ENCODE results near the gene NFIB. TPM values are rescaled to one million over a fixed set of nuclear protein-coding genes. Genes with fewer than 3 reads are reported as not detected.

The NFIB gene
- total RNA-seq, 5 donors from 2014 or later (not counting 1 experiment from before 2014, with no cell fraction given) = 0.15 to 0.89 (median 0.39) TPM; not detected in 1

DNA sequence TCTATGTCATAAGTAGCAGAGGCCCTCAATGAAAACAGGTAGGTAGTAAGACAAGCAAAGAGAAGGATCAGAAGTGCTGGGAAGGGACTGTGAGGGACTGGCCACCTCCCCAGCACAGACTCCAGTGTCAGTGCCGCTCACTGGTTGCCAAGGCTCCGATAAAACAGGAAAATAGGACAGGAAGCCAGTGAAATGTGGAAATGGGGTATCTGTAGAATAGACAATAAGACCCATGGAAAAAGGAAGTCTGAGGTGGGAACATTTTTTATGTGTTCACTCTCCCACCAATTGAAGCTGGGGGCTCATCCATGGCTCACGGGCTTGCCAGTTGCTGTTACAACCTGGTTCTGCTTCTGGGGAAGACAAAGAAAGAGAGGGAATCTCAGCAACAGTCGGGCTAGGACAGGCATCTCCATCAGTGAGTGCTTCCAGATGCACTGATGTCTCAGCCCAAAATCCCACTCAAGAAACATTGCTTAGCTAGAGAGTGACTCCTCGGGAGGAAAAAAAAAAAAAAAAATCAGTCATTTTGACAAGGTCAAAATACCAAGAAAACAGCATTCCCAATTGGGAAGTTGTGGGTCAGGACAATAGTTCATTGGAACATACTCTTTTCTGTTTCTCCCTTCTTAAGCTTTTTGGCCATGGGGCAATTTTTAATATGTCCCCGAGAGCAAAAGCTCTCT, 27.6 kb upstream of the NFIB start:
- DNase-seq (no peak), ATAC-seq (replicated peaks in 1 of 4) (no peak)
- H3K4me3 ChIP-seq (ENCODE audit: control insufficient read depth in 1 of 2, extremely low read depth in 1 of 2, low read length in 1 of 2) = no peak overlapping the region
- H3K27me3 ChIP-seq (replicated peaks in 1 of 2; ENCODE audit: control insufficient read depth in 2 of 2, extremely low read depth in 1 of 2, insufficient read depth in 2 of 2, low read length in 1 of 2) = peaks cover 10 to 36% of the 10 kb centered on the region in 2 experiments
- Mint-ChIP-seq H3K9me3 (no peaks in the 10 kb centered on the region), H3K4me1 (peaks cover 4 to 8% (median 5%) of the 10 kb centered on the region in 3 donors), H3K27me3 (peaks cover 24 to 34% of the 10 kb centered on the region in 2 donors), H3K27ac (no peak overlapping the region), H3K4me3 (no peak overlapping the region), H3K36me3 (no peaks in the 10 kb centered on the region)
- H3K4me1 ChIP-seq (ENCODE audit: control insufficient read depth in 1 of 2, extremely low read depth in 1 of 2, insufficient read depth in 2 of 2, low read length in 2 of 2) = no peaks in the 10 kb centered on the region
- H3K27ac ChIP-seq (ENCODE audit: low read length) = no peak overlapping the region
- WGBS (ENCODE audit: insufficient coverage) = 60% methylated on average over 2 of the region's 6 CpGs
- no peaks in the 10 kb centered on the region for H3K36me3 ChIP-seq (ENCODE audit: control insufficient read depth in 2 of 2, extremely low read depth in 1 of 2, insufficient read depth in 1 of 2, low read length in 1 of 2)
- ChIA-PET POLR2A (no interaction called here), CTCF (no interaction called here)
- H3K9me3 ChIP-seq = no peaks in the 10 kb centered on the region

DNA sequence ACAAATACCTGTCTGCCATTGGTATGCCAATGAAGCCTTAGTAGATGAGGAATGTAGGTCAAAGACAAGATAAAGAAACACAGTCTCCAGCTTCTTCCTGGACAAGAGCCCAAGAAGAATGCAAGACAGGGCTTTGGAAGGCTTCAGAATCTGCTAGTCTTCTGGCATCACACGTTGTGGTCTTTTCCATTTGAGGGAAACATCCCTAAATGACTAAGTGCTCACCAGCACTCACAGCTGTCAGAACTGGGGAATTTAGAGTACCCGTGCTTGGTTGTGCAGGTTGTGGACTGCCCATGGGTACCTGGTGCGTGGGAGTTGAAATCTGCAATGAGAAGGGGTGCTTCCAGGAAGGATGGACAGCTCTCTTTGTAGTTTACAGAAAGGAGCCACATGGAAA, 27.1 kb upstream of the NFIB start:
- no peak overlapping the region for H3K4me3 ChIP-seq (ENCODE audit: control insufficient read depth in 1 of 2, extremely low read depth in 1 of 2, low read length in 1 of 2)
- WGBS (ENCODE audit: insufficient coverage) = 80% methylated on average over 1 of the region's 3 CpGs
- H3K27ac Mint-ChIP-seq = no peak overlapping the region
- H3K27ac ChIP-seq (ENCODE audit: low read length) = no peak overlapping the region
- ChIA-PET POLR2A (no interaction called here), CTCF (interaction anchor here in 1 of 2 donors (0.6 kb wide), 1 partner anchor 21 kb away, joined by 3 read pairs; no protein-coding TSS in a partner anchor)
- no peaks in the 10 kb centered on the region for H3K9me3 ChIP-seq
- no peak for DNase-seq
- peaks cover 8 to 30% of the 10 kb centered on the region in 2 experiments for H3K27me3 ChIP-seq (replicated peaks in 1 of 2; ENCODE audit: control insufficient read depth in 2 of 2, extremely low read depth in 1 of 2, insufficient read depth in 2 of 2, low read length in 1 of 2)
- no peaks in the 10 kb centered on the region for H3K9me3 Mint-ChIP-seq
- peaks cover 19 to 30% of the 10 kb centered on the region in 2 donors for H3K27me3 Mint-ChIP-seq
- ATAC-seq (replicated peaks in 1 of 4) = no peak
- no peaks in the 10 kb centered on the region for H3K4me1 ChIP-seq (ENCODE audit: control insufficient read depth in 1 of 2, extremely low read depth in 1 of 2, insufficient read depth in 2 of 2, low read length in 2 of 2)
- H3K4me3 Mint-ChIP-seq = no peak overlapping the region
- peaks cover 4 to 6% (median 5%) of the 10 kb centered on the region in 3 donors for H3K4me1 Mint-ChIP-seq
- no peaks in the 10 kb centered on the region for H3K36me3 ChIP-seq (ENCODE audit: control insufficient read depth in 2 of 2, extremely low read depth in 1 of 2, insufficient read depth in 1 of 2, low read length in 1 of 2)
- no peaks in the 10 kb centered on the region for H3K36me3 Mint-ChIP-seq

DNA sequence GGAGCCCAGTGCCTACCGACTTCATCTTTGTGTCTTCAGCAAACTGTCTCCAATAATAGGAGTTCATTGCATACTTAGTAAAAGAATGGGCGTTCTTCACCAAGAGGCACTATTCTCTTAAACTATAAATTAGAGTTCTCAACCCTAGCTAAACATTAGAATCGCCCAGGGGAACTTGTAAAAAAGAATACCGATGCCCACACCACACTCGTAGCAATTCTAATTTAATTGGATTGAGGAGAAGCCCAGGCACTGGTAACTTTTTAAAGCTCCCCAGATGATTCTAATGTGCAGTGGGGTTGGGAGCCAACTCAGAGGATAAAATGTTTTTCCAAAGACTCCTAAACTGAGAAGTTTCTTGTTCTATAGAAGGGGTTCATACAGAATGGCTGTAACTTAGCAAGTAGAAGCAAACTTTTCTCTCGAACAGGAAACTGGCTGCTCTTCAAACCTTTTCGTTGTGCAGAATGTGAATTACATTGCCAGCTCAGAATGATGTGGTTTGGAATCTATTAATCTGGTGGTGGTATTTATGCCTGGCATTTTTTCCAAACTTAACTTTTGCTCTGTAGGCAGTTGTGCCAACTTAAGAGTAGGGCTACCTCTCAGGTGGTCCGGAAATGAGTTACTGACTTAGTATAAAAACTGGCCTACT, 26.4 kb upstream of the NFIB start:
- peaks cover 5 to 24% of the 10 kb centered on the region in 2 experiments for H3K27me3 ChIP-seq (replicated peaks in 1 of 2; ENCODE audit: control insufficient read depth in 2 of 2, extremely low read depth in 1 of 2, insufficient read depth in 2 of 2, low read length in 1 of 2)
- 68% methylated on average over 3 of the region's 8 CpGs for WGBS (ENCODE audit: insufficient coverage)
- POLR2A ChIA-PET = no interaction called here

DNA sequence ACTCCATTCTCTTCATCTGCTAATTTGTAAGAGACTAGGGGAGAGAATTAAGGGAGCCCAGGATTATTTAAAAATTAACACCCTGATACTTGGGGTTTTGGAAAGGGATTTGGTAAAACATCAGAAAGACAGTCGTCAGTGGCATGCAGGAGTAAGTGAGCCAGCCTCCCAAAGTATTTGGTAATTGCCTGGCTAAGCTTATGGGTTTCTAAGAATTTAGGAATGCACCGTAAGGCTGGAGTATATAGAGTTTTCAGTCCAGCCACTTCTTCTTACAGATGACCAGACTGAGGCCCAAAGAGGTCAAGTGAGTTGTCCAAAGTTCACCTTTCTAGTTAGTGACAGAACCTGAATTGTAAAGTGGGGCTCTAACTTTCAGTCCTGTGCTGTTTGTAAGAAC, 25.8 kb upstream of the NFIB start:
- H3K4me3 ChIP-seq (ENCODE audit: control insufficient read depth in 1 of 2, extremely low read depth in 1 of 2, low read length in 1 of 2) = no peak overlapping the region
- Mint-ChIP-seq H3K27me3 (peaks cover 21% of the 10 kb centered on the region in 2 donors), H3K36me3 (no peaks in the 10 kb centered on the region), H3K27ac (no peak overlapping the region), H3K9me3 (no peaks in the 10 kb centered on the region), H3K4me1 (no peaks in the 10 kb centered on the region), H3K4me3 (no peak overlapping the region)
- ATAC-seq (replicated peaks in 1 of 4) (no peak), DNase-seq (no peak)
- H3K27ac ChIP-seq (ENCODE audit: low read length) = no peak overlapping the region
- peaks cover 5 to 19% of the 10 kb centered on the region in 2 experiments for H3K27me3 ChIP-seq (replicated peaks in 1 of 2; ENCODE audit: control insufficient read depth in 2 of 2, extremely low read depth in 1 of 2, insufficient read depth in 2 of 2, low read length in 1 of 2)
- POLR2A ChIA-PET = no interaction called here
- CTCF ChIA-PET = no interaction called here
- H3K9me3 ChIP-seq = no peaks in the 10 kb centered on the region
- WGBS (ENCODE audit: insufficient coverage) = 80% methylated on average over 1 of the region's 2 CpGs
- H3K4me1 ChIP-seq (ENCODE audit: control insufficient read depth in 1 of 2, extremely low read depth in 1 of 2, insufficient read depth in 2 of 2, low read length in 2 of 2) = no peaks in the 10 kb centered on the region
- no peaks in the 10 kb centered on the region for H3K36me3 ChIP-seq (ENCODE audit: control insufficient read depth in 2 of 2, extremely low read depth in 1 of 2, insufficient read depth in 1 of 2, low read length in 1 of 2)

More for the DNA sequence above, 26.4 kb upstream of the NFIB start:
- CTCF ChIA-PET = interaction anchor here in 1 of 2 donors (0.6 kb wide), 1 partner anchor 21 kb away, joined by 3 read pairs; no protein-coding TSS in a partner anchor
- H3K36me3 Mint-ChIP-seq = no peaks in the 10 kb centered on the region
- DNase-seq (no peak), ATAC-seq (replicated peaks in 1 of 4) (no peak)
- H3K27ac ChIP-seq (ENCODE audit: low read length) = no peak overlapping the region
- H3K27ac Mint-ChIP-seq = no peak overlapping the region
- H3K4me3 Mint-ChIP-seq = no peak overlapping the region
- H3K27me3 Mint-ChIP-seq = peaks cover 21 to 24% of the 10 kb centered on the region in 2 donors
- no peak overlapping the region for H3K4me3 ChIP-seq (ENCODE audit: control insufficient read depth in 1 of 2, extremely low read depth in 1 of 2, low read length in 1 of 2)
- no peaks in the 10 kb centered on the region for H3K4me1 ChIP-seq (ENCODE audit: control insufficient read depth in 1 of 2, extremely low read depth in 1 of 2, insufficient read depth in 2 of 2, low read length in 2 of 2)
- no peaks in the 10 kb centered on the region for H3K9me3 Mint-ChIP-seq
- H3K36me3 ChIP-seq (ENCODE audit: control insufficient read depth in 2 of 2, extremely low read depth in 1 of 2, insufficient read depth in 1 of 2, low read length in 1 of 2) = no peaks in the 10 kb centered on the region
- peaks cover 0 to 2% (median 2%) of the 10 kb centered on the region in 3 donors for H3K4me1 Mint-ChIP-seq
- no peaks in the 10 kb centered on the region for H3K9me3 ChIP-seq

DNA sequence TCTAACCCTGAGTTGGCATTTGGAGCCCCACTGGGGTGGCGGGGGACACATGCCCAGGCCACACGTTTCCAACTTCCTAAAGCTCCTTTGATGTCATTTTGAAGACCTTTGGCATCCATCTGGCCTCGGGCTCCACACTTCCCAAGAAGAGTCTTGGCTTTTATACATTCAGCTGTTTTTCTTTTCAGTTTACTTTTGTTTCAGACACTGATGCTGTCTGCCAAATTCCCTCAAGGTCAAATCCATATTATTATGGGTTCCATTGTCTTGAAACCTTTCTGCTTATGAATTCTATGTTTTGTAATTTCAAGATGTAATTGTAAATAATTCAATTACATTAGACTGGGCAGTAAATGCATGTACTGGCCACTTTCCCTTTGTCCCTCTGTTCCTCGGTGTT, 23.7 kb upstream of the NFIB start:
- no peaks in the 10 kb centered on the region for H3K36me3 Mint-ChIP-seq
- ATAC-seq (replicated peaks in 1 of 4) (no peak), DNase-seq (no peak)
- no peak overlapping the region for H3K27ac Mint-ChIP-seq
- H3K4me1 Mint-ChIP-seq = no peaks in the 10 kb centered on the region
- H3K27me3 ChIP-seq (replicated peaks in 1 of 2; ENCODE audit: control insufficient read depth in 2 of 2, extremely low read depth in 1 of 2, insufficient read depth in 2 of 2, low read length in 1 of 2) = peaks cover 2 to 8% of the 10 kb centered on the region in 2 experiments
- POLR2A ChIA-PET = no interaction called here
- no peak overlapping the region for H3K4me3 ChIP-seq (ENCODE audit: control insufficient read depth in 1 of 2, extremely low read depth in 1 of 2, low read length in 1 of 2)
- no peak overlapping the region for H3K27ac ChIP-seq (ENCODE audit: low read length)
- WGBS (ENCODE audit: insufficient coverage) = 65% methylated on average over 3 of the region's 4 CpGs
- CTCF ChIA-PET = no interaction called here
- no peak overlapping the region for H3K4me3 Mint-ChIP-seq
- H3K9me3 Mint-ChIP-seq = no peaks in the 10 kb centered on the region
- no peaks in the 10 kb centered on the region for H3K4me1 ChIP-seq (ENCODE audit: control insufficient read depth in 1 of 2, extremely low read depth in 1 of 2, insufficient read depth in 2 of 2, low read length in 2 of 2)
- peaks cover 22 to 26% of the 10 kb centered on the region in 2 donors for H3K27me3 Mint-ChIP-seq
- no peaks in the 10 kb centered on the region for H3K36me3 ChIP-seq (ENCODE audit: control insufficient read depth in 2 of 2, extremely low read depth in 1 of 2, insufficient read depth in 1 of 2, low read length in 1 of 2)
- no peaks in the 10 kb centered on the region for H3K9me3 ChIP-seq

DNA sequence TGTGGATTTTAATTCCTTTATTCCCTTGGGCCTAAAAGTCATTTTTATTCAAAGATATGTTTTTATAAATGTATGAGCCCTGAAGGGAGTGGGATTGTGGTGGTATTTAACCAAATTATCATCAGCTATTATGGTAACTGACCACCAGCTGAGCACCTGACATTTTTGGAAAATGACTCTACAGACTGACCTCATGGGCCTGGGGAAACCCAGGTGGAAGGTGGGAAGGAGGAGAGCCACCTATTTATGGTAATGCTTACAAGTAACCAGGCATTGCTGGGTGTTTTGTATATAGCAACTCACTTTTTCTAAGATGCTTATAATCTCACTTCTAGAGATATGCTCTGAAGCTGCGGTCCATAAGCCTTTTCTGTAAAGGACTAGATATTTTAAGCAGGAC, 22.3 kb upstream of the NFIB start:
- Histone ChIP-seq H3K36me3 (ENCODE audit: control insufficient read depth in 2 of 2, extremely low read depth in 1 of 2, insufficient read depth in 1 of 2, low read length in 1 of 2) (no peaks in the 10 kb centered on the region), H3K27ac (ENCODE audit: low read length) (no peak overlapping the region), H3K9me3 (no peaks in the 10 kb centered on the region), H3K4me3 (ENCODE audit: control insufficient read depth in 1 of 2, extremely low read depth in 1 of 2, low read length in 1 of 2) (no peak overlapping the region), H3K27me3 (replicated peaks in 1 of 2; ENCODE audit: control insufficient read depth in 2 of 2, extremely low read depth in 1 of 2, insufficient read depth in 2 of 2, low read length in 1 of 2) (peaks cover 4 to 6% of the 10 kb centered on the region in 2 experiments), H3K4me1 (ENCODE audit: control insufficient read depth in 1 of 2, extremely low read depth in 1 of 2, insufficient read depth in 2 of 2, low read length in 2 of 2) (no peaks in the 10 kb centered on the region)
- Mint-ChIP-seq H3K4me3 (no peak overlapping the region), H3K27ac (no peak overlapping the region), H3K27me3 (peaks cover 26 to 30% of the 10 kb centered on the region in 2 donors), H3K9me3 (no peaks in the 10 kb centered on the region), H3K4me1 (no peaks in the 10 kb centered on the region), H3K36me3 (no peaks in the 10 kb centered on the region)
- WGBS (ENCODE audit: insufficient coverage) = 100% methylated on average over 1 of the region's 1 CpG
- ChIA-PET POLR2A (interaction anchor here in 1 of 2 donors (0.7 kb wide), 1 partner anchor 14 kb away, joined by 3 read pairs; no protein-coding TSS in a partner anchor), CTCF (no interaction called here)
- ATAC-seq (replicated peaks in 1 of 4) = no peak
- DNase-seq = no peak

All from T-cell (primary cell).